ENCODE measurements around the gene ADAM33. TPM values are rescaled to one million over a fixed set of nuclear protein-coding genes. Genes with fewer than 3 reads are reported as not detected.

The ADAM33 gene
- total RNA-seq = 1 to 10 TPM; 2.4 to 8.9 (median 3.1) TPM
- 1 to 10 TPM; 4.3 to 6.6 (median 4.6) TPM for polyA plus RNA-seq
- long read RNA-seq, donor 1, partial matches to known transcripts = 0 of 1 reads
- long read RNA-seq, donor 1, other reads (novel, unspliced or antisense) = 1 of 1 reads
- long read RNA-seq, donor 2, partial matches to known transcripts = 3 of 5 reads
- long read RNA-seq, donor 2, other reads (novel, unspliced or antisense) = 2 of 5 reads

DNA sequence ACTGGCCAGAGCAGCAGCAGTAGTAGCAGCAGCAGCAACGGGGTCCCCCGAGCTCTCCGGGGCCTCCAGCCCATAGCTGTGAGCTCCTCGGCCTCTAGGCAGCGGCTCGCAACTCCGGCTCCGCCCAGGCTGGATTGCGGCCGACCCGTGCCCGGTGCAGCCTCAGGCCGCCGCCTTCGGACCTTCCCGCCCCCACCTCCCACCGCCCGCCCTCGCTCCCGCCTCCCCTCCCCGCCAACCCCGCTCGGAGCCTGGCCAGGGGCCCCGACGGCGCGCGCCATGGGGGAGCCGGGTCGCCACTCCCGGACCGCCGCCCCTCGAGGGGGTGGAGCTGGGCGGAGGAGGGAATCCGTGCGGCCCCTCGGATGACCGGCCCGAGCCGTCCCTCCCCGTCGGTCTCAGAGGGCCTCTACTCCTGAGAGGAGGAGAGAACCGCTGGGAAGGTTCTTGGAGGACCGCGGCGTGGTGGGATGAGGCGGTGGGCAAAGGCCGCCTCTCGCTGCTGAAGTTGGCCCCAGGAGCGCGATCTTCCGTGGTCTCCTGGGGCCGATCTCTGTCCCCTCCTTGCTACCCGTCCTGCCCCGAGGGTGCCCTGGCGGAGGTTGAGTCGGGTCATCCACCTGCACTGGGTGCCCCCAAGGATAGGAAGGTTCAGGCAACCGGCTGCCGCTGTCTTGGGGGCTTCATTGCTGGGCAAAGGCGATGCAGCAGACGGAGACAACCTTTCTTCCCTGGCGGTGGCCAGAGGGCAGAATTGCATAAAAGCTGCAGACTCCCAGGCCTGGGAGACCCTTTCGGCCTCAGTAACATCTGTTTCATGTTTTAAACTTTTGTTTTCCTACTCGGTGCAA, at the start of gene ADAM33:
Gene ADAM33 (minus strand): TSS at position 80 of the 851 bp plus-strand sequence. CDS start 6 bp downstream, at position 74.
- peaks cover 0 to 24% (median 0%) of the 10 kb centered on the region in 3 donors for H3K27me3 ChIP-seq (ENCODE audit: insufficient read depth in 3 of 3, low read length in 2 of 3)
- 7 to 9% (median 9%) methylated on average over 55 to 65 of the region's 65 CpGs for WGBS, 3 donors
- ATAC-seq = peak; percentile 25 to 41 (median 34)

DNA sequence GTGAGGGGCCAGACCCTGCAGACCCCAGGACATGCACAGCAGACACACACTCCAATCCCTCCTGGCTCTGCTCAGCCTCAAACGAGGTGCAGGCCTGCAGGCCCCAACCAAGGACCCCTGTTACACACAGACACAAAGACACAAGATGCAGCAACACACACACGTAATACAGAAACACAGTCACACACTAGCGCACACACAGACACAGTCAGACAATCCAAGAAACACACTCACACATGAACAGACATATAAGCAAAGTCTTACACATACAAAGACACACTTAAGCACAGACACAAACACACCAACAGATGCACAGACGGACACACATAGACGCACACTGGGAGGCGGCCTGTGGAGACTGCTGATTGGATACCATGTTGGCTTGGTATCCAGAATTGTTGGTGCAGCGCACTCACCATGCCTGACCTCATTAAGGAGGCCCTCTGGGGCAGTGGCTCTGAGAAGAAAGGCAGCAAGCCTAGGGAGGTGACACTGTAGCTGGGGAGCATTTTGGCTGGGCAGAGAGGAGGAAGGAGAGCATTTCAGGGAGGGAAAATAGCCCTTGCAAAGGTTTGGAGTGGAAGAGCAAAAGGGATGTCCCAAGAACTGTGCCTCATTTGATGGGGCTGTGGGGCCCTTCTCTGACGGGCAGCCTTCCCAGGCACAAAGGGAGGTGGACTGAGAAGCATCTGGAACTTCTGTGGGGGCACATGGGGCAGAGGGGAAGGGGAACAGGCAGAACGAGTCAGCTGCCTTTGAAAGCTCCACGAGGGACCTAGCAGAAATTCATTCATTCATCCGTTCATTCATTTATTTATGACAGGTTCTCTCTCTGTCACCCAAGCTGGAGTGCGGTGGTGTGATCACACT, 49.2 kb upstream of the ADAM33 start:
- H3K4me3 ChIP-seq = no peak overlapping the region
- WGBS, 3 donors = 79 to 83% (median 83%) methylated on average over 12 of the region's 12 CpGs
- H3K9me3 ChIP-seq = no peaks in the 10 kb centered on the region
- peaks cover 0 to 36% (median 4%) of the 10 kb centered on the region in 3 donors for H3K27me3 ChIP-seq (ENCODE audit: insufficient read depth in 3 of 3, low read length in 2 of 3)
- no peak overlapping the region for H3K27ac ChIP-seq
- TF ChIP-seq, protein P1, sequence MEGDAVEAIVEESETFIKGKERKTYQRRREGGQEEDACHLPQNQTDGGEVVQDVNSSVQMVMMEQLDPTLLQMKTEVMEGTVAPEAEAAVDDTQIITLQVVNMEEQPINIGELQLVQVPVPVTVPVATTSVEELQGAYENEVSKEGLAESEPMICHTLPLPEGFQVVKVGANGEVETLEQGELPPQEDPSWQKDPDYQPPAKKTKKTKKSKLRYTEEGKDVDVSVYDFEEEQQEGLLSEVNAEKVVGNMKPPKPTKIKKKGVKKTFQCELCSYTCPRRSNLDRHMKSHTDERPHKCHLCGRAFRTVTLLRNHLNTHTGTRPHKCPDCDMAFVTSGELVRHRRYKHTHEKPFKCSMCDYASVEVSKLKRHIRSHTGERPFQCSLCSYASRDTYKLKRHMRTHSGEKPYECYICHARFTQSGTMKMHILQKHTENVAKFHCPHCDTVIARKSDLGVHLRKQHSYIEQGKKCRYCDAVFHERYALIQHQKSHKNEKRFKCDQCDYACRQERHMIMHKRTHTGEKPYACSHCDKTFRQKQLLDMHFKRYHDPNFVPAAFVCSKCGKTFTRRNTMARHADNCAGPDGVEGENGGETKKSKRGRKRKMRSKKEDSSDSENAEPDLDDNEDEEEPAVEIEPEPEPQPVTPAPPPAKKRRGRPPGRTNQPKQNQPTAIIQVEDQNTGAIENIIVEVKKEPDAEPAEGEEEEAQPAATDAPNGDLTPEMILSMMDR (IDR thresholded peaks at IDR 0.05) = no peak
- no peaks in the 10 kb centered on the region for H3K4me1 ChIP-seq
- no peaks in the 10 kb centered on the region for H3K36me3 ChIP-seq (ENCODE audit: insufficient read depth in 1 of 2, low read depth in 1 of 2)
- ATAC-seq (no peak), DNase-seq (peak in 1 of 2 donors; percentile 36)
- intact Hi-C loops (cut with DNase I) = no loop called here

More for the DNA sequence above, at the start of gene ADAM33:
- peaks cover 6% of the 10 kb centered on the region for H3K4me1 ChIP-seq
- H3K9me3 ChIP-seq = no peaks in the 10 kb centered on the region
- intact Hi-C loops (cut with DNase I) = no loop called here
- peak within 1 kb of the TSS; percentile 52 for H3K27ac ChIP-seq
- TF ChIP-seq, protein P1 (IDR thresholded peaks at IDR 0.05) = no peak
- DNase-seq = peak; percentile 75 to 80
- no peaks in the 10 kb centered on the region for H3K36me3 ChIP-seq (ENCODE audit: insufficient read depth in 1 of 2, low read depth in 1 of 2)
- peak within 1 kb of the TSS; percentile 60 for H3K4me3 ChIP-seq

- ATAC-seq (peak in 2 of 4 donors; percentile 24 to 31), DNase-seq (peak in 1 of 2 donors; percentile 50)
- Histone ChIP-seq H3K9me3 (no peaks in the 10 kb centered on the region), H3K27me3 (ENCODE audit: insufficient read depth in 3 of 3, low read length in 2 of 3) (peaks cover 0 to 38% (median 4%) of the 10 kb centered on the region in 3 donors), H3K4me3 (no peak overlapping the region), H3K4me1 (no peaks in the 10 kb centered on the region), H3K36me3 (ENCODE audit: insufficient read depth in 1 of 2, low read depth in 1 of 2) (no peaks in the 10 kb centered on the region), H3K27ac (no peak overlapping the region)
- TF ChIP-seq, protein P1 (IDR thresholded peaks at IDR 0.05) = no peak
- intact Hi-C loops (cut with DNase I) = no loop called here
- WGBS, 3 donors = 67 to 77% (median 71%) methylated on average over 8 of the region's 8 CpGs
These were observed 48.2 kb upstream of the ADAM33 start for GRCh38 chr20:3729811-3730540.

DNA sequence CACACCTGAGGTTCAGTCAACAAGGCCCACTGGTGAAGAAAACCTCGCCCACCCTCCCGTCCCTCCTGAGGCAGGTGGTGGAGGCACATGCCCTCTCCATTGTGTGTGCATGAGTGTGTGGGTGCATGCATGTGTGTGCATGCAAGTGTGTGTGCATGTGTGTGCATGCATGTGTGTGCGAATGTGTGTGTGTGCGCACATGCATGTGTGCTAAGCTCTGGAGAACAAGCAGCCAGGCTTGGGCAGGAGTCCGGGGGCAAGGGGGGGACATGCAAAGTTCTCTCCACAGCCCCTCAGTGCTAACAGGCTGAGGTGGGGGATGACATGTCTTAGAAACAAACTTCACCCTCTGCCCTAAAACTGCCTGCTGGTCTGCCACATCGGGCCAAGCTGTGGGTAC, 47.6 kb upstream of the ADAM33 start:
- Histone ChIP-seq H3K27me3 (ENCODE audit: insufficient read depth in 3 of 3, low read length in 2 of 3) (peaks cover 0 to 38% (median 4%) of the 10 kb centered on the region in 3 donors), H3K4me1 (no peaks in the 10 kb centered on the region), H3K27ac (no peak overlapping the region), H3K4me3 (no peak overlapping the region), H3K9me3 (no peaks in the 10 kb centered on the region), H3K36me3 (ENCODE audit: insufficient read depth in 1 of 2, low read depth in 1 of 2) (no peaks in the 10 kb centered on the region)
- TF ChIP-seq, protein P1 (IDR thresholded peaks at IDR 0.05) = no peak
- intact Hi-C loops (cut with DNase I) = no loop called here
- WGBS, 3 donors = 88 to 95% (median 89%) methylated on average over 5 to 6 of the region's 6 CpGs
- DNase-seq (peak in 1 of 2 donors; percentile 22), ATAC-seq (no peak)

Measured in psoas muscle (tissue), 8 donors.